Measurements from ENCODE around the gene OCA2. TPM values are rescaled to one million over a fixed set of nuclear protein-coding genes. Genes with fewer than 3 reads are reported as not detected.

The OCA2 gene
- 0.31 and 0.44 TPM in 2 replicates for total RNA-seq (2021)
- long read RNA-seq, partial matches to known transcripts: 0 of 8 reads
- long read RNA-seq, other reads (novel, unspliced or antisense): 7 of 8 reads

GRCh38 chr15:28098766-28099554 lies at the start of gene OCA2:
Gene OCA2 (minus strand): TSS chr15:28099315. CDS start chr15:28081874, 17,441 bp downstream.
- TF ChIP-seq, protein P1, sequence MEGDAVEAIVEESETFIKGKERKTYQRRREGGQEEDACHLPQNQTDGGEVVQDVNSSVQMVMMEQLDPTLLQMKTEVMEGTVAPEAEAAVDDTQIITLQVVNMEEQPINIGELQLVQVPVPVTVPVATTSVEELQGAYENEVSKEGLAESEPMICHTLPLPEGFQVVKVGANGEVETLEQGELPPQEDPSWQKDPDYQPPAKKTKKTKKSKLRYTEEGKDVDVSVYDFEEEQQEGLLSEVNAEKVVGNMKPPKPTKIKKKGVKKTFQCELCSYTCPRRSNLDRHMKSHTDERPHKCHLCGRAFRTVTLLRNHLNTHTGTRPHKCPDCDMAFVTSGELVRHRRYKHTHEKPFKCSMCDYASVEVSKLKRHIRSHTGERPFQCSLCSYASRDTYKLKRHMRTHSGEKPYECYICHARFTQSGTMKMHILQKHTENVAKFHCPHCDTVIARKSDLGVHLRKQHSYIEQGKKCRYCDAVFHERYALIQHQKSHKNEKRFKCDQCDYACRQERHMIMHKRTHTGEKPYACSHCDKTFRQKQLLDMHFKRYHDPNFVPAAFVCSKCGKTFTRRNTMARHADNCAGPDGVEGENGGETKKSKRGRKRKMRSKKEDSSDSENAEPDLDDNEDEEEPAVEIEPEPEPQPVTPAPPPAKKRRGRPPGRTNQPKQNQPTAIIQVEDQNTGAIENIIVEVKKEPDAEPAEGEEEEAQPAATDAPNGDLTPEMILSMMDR (conservative IDR thresholded peaks at IDR 0.05): peak; percentile 57
- Histone ChIP-seq H3K9ac (ENCODE audit: extremely low read depth, insufficient read length, low read length) (no peak within 1 kb of the TSS), H2BK12ac (ENCODE audit: insufficient read length, low read depth, low read length) (no peak within 1 kb of the TSS), H3K79me2 (ENCODE audit: insufficient read depth, low read length) (no peaks in the 10 kb centered on the region), H2BK5ac (ENCODE audit: insufficient read length, low read length) (no peak within 1 kb of the TSS), H4K5ac (ENCODE audit: insufficient read length, low read depth, low read length) (no peak within 1 kb of the TSS), H3K18ac (ENCODE audit: insufficient read length, low read depth, low read length) (no peak within 1 kb of the TSS), H2BK15ac (ENCODE audit: low read depth, low read length) (no peak within 1 kb of the TSS), H3K23me2 (ENCODE audit: insufficient read length, low read depth, low read length, poor library complexity, severe bottlenecking) (peaks cover 17% of the 10 kb centered on the region), H2AFZ (ENCODE audit: low read length) (no peak within 1 kb of the TSS), H2BK20ac (ENCODE audit: low read depth, low read length, poor library complexity, severe bottlenecking) (no peak within 1 kb of the TSS), H3K14ac (ENCODE audit: insufficient read depth, low read length) (no peak within 1 kb of the TSS), H3K56ac (ENCODE audit: insufficient read length, low read depth, low read length) (no peak within 1 kb of the TSS), H4K91ac (ENCODE audit: insufficient read length, low read depth, low read length) (no peak within 1 kb of the TSS), H4K20me1 (ENCODE audit: control insufficient read depth, insufficient read depth, insufficient read length) (no peaks in the 10 kb centered on the region), H3K27me3 (ENCODE audit: insufficient read depth, low read length) (peaks cover 52% of the 10 kb centered on the region), H3K27ac (ENCODE audit: insufficient read length, low read depth, low read length) (no peak within 1 kb of the TSS), H3K4me1 (ENCODE audit: insufficient read depth, low read length) (no peaks in the 10 kb centered on the region; the same call in 1 of the 2 replicates), H2AK5ac (ENCODE audit: insufficient read length, low read length) (no peak within 1 kb of the TSS), H3K79me1 (ENCODE audit: insufficient read depth, low read depth, low read length, poor library complexity, severe bottlenecking) (no peaks in the 10 kb centered on the region), H2BK120ac (ENCODE audit: low read depth, low read length, poor library complexity, severe bottlenecking) (no peak within 1 kb of the TSS), H3K9me3 (ENCODE audit: control insufficient read depth, low read depth, low read length) (no peaks in the 10 kb centered on the region), H3K4me2 (ENCODE audit: insufficient read depth, insufficient read length, low read length) (peak within 1 kb of the TSS; percentile 65), H3K23ac (ENCODE audit: insufficient read length, low read depth, low read length) (no peak within 1 kb of the TSS), H4K8ac (replicated peaks; ENCODE audit: insufficient read length, low read depth, low read length) (no peak within 1 kb of the TSS), H3K4ac (ENCODE audit: low read depth, low read length) (no peak within 1 kb of the TSS), H3T11ph (ENCODE audit: low read length) (no peak within 1 kb of the TSS)
- peak within 1 kb of the TSS; percentile 60 to 83 for H3K4me3 Mint-ChIP-seq
- peaks cover 6 to 11% of the 10 kb centered on the region in 2 experiments for H3K9me3 Mint-ChIP-seq
- peaks cover 24 to 27% of the 10 kb centered on the region in 2 experiments for H3K4me1 Mint-ChIP-seq
- H3K27ac Mint-ChIP-seq: no peak within 1 kb of the TSS; a peak in 2 of 7 replicates
- H3K36me3 Mint-ChIP-seq (ENCODE audit: insufficient read depth in 1 of 3, low read depth in 3 of 3): peaks cover 0 to 3% (median 0%) of the 10 kb centered on the region in 3 experiments; a peak in 2 of 7 replicates
- no CpG with 5 or more reads among the region's 52 CpGs for WGBS (ENCODE audit: extremely low coverage, insufficient read length, low lambda C conversion rate)
- peaks cover 93% of the 10 kb centered on the region for H3K27me3 Mint-ChIP-seq (ENCODE audit: low read depth)
- peak; percentile 83 for DNase-seq

Data from H9 (cell line).